SH-SY5Y (cell line): ENCODE results near the gene SPAG7.

Source experiments
- GATA2 ChIP-seq: IDR thresholded peaks from 2 replicates; pipeline ENCODE4 v1.6.1; 2011; ENCODE audit warnings: mild to moderate bottlenecking, low read depth, low read length
- GATA3 ChIP-seq: IDR thresholded peaks from 2 replicates; pipeline ENCODE4 v1.6.1; 2011; ENCODE audit warnings: low read depth, mild to moderate bottlenecking, low read length, moderate library complexity

Gene SPAG7

GRCh38 chr17:4948166-4948930 is 19.3 kb downstream of the SPAG7 start, which contains the start of gene PFN1:
PFN1 (minus strand) TSS chr17:4948530; CDS start chr17:4948394, 136 bp downstream.
- TF ChIP-seq GATA2 (no peak), GATA3 (no peak)

DNA sequence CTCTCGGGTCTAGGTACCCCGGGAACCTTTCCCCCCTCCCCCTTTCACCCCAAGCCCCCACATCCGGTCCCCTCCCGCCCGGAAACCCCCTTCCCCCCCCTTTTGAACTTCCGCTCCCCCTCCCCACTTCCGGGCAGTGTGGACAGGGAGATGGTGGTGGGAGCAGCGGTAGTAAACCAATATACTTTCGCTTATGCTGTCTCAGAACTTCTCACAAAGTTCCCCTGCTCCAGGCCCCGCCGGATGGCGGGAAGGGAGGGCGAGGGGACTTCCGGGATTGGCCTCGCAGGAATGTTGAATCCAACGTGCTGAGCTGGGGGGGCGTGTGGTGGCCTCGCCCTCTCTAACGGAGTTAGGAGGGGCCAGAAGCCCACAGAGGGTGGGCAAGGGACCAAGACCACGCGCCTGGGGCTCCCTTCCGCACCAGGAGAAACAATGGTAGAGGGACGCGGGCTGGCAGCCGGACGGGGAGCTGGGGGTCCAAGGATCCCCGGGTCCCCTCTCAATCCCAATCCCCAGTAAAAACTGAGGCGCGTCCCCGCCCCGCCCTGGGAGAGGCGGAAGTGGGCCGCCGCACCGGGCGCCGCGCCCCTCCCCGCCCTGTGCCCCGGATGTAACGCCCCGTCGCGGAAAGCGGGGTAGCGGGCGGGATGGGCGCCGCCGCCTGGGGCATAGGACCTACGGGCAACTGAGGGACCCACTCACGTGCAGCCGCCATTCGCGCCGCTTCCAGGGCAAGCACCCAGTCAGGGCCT is 20.0 kb downstream of the SPAG7 start:
- TF ChIP-seq GATA2, result no peak
- no peak for TF ChIP-seq GATA3

DNA sequence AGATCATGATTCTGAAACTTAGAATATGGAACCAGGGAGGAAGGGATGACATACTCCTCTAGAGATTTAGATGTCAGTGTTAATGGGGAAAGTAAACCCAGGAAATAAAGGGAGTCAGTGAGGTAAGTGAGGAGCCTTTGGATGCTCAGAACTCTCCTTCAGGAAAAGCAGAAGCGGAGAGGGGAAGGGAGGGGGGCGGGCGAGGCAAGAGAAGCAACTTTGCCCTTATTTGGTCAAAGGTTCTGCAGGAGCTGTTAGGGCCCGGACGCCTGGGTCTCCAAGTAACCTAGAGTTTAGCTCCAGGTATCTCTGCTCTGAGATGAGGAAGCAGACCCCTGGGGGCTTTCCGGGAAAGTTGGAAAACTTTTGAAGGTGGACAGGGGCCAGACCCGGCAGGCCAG is 20.6 kb downstream of the SPAG7 start:
- TF ChIP-seq GATA3 (no peak), GATA2 (no peak)

DNA sequence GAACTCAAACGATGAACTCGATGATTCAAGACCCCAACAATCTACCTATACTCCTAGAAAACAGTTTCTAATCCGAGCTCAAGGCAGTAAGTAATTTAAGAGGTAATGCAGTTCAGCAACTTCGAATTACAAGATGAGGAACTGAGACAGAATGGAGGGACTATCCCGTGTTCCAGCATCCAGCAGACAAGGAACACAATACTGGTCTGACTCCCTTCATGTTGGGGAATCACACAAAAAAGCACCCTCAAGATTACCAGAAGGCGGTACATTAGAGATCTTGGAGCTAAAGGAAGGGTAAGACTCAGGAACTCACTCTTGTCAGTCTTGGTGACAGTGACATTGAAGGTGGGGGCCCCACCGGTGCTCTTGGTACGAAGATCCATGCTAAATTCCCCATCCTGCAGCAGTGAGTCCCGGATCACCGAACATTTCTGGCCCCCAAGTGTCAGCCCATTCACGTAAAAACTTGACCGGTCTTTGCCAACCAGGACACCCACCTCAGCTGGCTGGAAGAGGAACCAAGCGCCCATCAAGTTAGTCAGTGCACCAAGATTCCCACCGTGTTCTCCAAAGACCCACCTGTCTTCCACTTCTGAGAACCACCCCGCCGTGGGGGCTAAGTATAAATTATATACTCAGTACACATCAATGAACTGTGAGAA is 21.2 kb downstream of the SPAG7 start:
- no peak for TF ChIP-seq GATA3
- TF ChIP-seq GATA2, result no peak

GRCh38 chr17:4945944-4946280 is 21.7 kb downstream of the SPAG7 start:
- TF ChIP-seq GATA2, result no peak

DNA sequence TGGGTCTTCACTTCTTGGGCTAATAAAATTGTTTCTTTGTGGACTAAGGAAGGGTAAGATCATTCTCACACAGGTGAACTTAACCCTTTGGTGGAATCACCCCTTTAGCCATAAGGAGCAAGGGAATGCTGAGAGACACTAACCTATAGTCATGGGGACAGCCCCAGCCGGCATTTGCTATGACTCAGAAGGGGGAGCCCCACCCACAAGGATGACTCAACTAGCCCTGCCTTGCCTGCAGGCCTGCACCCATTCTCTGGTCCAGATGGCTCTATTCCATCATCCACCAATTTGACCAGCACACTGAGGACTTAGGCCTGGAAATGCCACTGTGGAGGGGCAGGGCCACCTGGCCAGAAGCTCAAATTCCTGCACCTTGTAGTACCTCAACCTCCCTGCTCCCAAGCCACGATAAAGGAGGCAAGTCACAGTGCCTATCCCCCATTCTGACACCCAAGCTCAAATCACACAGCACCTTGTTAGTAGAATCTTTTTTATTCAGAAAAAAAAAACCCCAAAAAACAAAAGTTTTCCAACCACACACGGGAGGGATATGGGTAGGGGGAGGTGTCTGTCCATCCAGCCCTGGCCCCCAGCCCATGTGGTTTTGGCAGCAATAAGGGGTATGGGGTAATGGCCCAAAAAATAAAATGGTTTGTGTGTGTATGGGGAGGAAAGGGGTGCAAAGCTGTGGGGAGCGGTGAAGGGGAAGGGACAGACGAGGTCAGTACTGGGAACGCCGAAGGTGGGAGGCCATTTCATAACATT is 22.3 kb downstream of the SPAG7 start:
- no peak for TF ChIP-seq GATA2
- no peak for TF ChIP-seq GATA3

- TF ChIP-seq GATA2 (no peak), GATA3 (no peak)
Observed at GRCh38 chr17:4944554-4945175, 23.0 kb downstream of the SPAG7 start.

DNA sequence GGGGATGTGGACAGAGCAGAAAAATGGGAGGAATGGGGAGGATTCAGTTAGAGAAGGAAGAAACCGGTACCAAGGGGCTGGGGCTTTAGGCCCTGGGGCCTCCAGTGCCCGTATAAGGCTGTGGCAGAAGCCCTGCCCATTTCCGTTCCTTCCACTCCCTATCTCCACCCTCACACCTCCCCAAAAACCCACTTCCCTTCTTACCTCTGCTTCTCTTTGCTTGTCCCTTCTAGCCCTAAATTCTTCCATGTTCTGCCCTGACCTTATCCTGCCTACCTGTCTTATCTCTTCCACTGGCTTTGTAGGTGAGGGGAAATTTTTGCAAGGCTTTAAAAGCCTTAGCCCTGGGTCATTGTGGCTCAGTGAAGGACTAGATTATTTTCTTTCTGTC is 23.5 kb downstream of the SPAG7 start:
- TF ChIP-seq GATA3 (no peak), GATA2 (no peak)

- TF ChIP-seq GATA3 (no peak), GATA2 (no peak)
Observed at GRCh38 chr17:4942760-4943508, 24.7 kb downstream of the SPAG7 start.

DNA sequence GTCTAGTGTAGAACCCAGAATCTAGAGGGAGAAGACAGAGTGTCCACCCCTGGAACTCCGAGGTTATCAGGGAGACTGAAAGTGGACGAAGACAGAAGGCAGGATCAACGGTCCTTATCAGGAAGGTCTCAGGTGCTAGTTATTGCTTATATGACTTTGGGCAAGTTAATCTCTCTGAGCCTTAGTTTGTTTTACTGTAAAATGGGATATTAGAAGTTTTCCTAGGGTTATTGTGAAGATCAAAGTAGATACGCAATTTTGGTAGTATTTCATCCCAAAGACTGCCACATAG is 26.4 kb downstream of the SPAG7 start:
- TF ChIP-seq GATA3, result no peak
- no peak for TF ChIP-seq GATA2

DNA sequence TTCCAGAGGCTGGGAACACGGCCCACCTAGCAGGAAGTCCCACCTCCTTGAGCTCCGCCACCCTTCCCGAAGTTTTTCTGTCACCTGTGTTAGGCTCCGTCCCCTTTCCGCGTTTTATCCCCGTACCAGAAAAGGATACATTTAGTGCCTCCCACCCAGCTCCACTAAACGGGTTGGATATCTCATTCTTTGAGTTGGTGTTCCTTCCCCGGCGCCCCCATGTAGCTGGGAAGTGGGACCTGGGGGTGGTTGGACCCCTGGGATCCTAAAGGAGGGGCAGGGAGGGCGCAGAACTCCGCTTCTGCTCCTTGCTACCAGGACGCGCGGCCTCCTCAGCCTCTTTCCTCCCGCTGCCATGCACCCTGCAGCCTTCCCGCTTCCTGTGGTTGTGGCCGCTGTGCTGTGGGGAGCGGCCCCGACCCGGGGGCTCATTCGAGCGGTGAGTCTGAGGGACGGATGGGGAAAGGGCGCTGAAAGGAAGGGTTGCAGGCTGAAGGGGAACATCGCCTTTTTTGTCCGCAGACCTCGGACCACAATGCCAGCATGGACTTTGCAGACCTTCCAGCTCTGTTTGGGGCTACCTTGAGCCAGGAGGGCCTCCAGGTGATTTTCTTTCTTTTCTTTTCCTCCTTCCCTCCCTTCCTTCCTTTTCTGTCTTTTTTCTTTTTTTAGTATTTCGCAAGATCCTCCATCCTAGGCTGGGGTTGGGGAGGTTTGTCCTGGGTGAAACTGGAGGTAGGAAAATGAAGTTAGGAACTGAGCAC is 26.9 kb downstream of the SPAG7 start:
- TF ChIP-seq GATA2, result no peak
- TF ChIP-seq GATA3, result no peak

- TF ChIP-seq GATA2 (no peak), GATA3 (no peak)
Observed at GRCh38 chr17:4939796-4940554, 27.6 kb downstream of the SPAG7 start, which contains the start of the genes RNF167 and SLC25A11. RNF167 (plus strand) TSS chr17:4940268; CDS start chr17:4940910, 642 bp downstream. SLC25A11 (minus strand) TSS chr17:4940046; CDS start chr17:4939910, 136 bp downstream.
